PFSK-1 (cell line): ENCODE data around the gene PCSK5.

ENCODE experiments used
- POLR2AphosphoS5 ChIP-seq: IDR thresholded peaks from 2 replicates; pipeline ENCODE4 v1.6.1; 2012; ENCODE audit warnings: low read depth, mild to moderate bottlenecking, control low read depth, low read length, moderate library complexity
- SIN3A ChIP-seq: IDR thresholded peaks from 2 replicates; pipeline ENCODE4 v1.6.1; 2012; ENCODE audit warnings: mild to moderate bottlenecking, low read length, moderate library complexity, borderline replicate concordance; ENCODE audit not compliant: insufficient read depth
- TAF1 ChIP-seq: IDR thresholded peaks from 2 replicates; pipeline ENCODE4 v1.6.1; 2012; ENCODE audit warnings: low read length, control low read depth, borderline replicate concordance; ENCODE audit not compliant: insufficient read depth
- TF ChIP-seq, protein P1 (sequence below), 2 experiments: IDR thresholded peaks; 2 replicates each; pipeline versions ENCODE4 v1.6.1 to v1.8.0; 2011 to 2012; ENCODE audit warnings: low read depth in 2 of 2, low read length in 2 of 2, control low read depth in 1 of 2, inconsistent platforms in 1 of 2, mild to moderate bottlenecking in 1 of 2, moderate library complexity in 1 of 2; ENCODE audit not compliant: insufficient read depth in 1 of 2

DNA sequence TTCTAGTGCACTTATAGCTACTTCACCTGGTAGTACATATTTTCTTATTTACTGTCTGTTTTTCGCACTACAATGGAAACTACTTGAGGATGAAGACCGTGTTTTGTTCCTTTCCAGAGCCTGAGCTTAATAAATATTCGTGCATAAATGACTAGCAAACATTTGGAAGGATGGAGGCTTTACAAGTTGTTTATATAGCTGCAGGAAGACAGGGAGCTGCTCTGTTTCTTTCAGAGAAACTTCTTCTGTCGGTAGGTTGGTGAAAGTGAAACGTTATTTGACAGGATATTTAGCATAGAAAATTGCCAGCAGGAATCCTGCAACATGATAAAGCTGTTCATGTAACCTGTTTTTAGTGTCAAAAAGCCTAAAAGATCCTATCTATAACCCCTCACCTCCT, 210.6 kb downstream of the PCSK5 start:
- TF ChIP-seq POLR2AphosphoS5 (no peak), TAF1 (no peak), SIN3A (no peak)
- TF ChIP-seq, protein P1, sequence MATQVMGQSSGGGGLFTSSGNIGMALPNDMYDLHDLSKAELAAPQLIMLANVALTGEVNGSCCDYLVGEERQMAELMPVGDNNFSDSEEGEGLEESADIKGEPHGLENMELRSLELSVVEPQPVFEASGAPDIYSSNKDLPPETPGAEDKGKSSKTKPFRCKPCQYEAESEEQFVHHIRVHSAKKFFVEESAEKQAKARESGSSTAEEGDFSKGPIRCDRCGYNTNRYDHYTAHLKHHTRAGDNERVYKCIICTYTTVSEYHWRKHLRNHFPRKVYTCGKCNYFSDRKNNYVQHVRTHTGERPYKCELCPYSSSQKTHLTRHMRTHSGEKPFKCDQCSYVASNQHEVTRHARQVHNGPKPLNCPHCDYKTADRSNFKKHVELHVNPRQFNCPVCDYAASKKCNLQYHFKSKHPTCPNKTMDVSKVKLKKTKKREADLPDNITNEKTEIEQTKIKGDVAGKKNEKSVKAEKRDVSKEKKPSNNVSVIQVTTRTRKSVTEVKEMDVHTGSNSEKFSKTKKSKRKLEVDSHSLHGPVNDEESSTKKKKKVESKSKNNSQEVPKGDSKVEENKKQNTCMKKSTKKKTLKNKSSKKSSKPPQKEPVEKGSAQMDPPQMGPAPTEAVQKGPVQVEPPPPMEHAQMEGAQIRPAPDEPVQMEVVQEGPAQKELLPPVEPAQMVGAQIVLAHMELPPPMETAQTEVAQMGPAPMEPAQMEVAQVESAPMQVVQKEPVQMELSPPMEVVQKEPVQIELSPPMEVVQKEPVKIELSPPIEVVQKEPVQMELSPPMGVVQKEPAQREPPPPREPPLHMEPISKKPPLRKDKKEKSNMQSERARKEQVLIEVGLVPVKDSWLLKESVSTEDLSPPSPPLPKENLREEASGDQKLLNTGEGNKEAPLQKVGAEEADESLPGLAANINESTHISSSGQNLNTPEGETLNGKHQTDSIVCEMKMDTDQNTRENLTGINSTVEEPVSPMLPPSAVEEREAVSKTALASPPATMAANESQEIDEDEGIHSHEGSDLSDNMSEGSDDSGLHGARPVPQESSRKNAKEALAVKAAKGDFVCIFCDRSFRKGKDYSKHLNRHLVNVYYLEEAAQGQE (IDR thresholded peaks at IDR 0.05; ENCODE audit: insufficient read depth in 1 of 2, low read depth in 2 of 2, low read length in 2 of 2), result no peak
